Adipose tissue (tissue), 3 donors: ENCODE measurements around the gene TMEM203. TPM values are rescaled to one million over a fixed set of nuclear protein-coding genes. Genes with fewer than 3 reads are reported as not detected.
A peak's percentile ranks its signal among the peaks of the same experiment; 100 is the strongest.
"Not testable (repeated sequence)": the region's sequence is repeated elsewhere in the genome, so short reads cannot be mapped to it uniquely, and the experiment has no call there.

Source experiments
- H3K27ac ChIP-seq: one replicate; pipeline ENCODE4 v1.5.1; 2013; ENCODE audit warnings: low read depth, low read length
- WGBS, 3 donors: extraction: QIAGEN DNeasy Blood & Tissue Kit; methylation state at CpG; one replicate each; pipeline ENCODE4 v1.1.7; 2013; 5-methylcytosine and 5-hydroxymethylcytosine counted together
- polyA plus RNA-seq, 3 donors: library from polyadenylated mRNA; stranded (reverse); fragments of 200-250 nt; gene quantifications; one replicate each; pipeline ENCODE4 v1.2.3, GENCODE V29; 2013
- donor health status: healthy with polysubstance abuse.
- donor health status: Bipolar disorder and iron deficiency.
- donor health status: healthy.

Gene TMEM203
- polyA plus RNA-seq, 3 donors: 16.8 to 23.5 (median 22.8) TPM

DNA sequence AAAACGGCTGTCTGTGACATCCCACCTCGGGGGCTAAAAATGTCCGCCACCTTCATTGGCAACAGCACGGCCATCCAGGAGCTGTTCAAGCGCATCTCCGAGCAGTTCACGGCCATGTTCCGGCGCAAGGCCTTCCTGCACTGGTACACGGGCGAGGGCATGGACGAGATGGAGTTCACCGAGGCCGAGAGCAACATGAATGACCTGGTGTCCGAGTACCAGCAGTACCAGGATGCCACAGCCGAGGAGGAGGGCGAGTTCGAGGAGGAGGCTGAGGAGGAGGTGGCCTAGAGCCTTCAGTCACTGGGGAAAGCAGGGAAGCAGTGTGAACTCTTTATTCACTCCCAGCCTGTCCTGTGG, 37.8 kb upstream of the TMEM203 start:
- 66 to 94% (median 91%) methylated on average over 15 to 18 of the region's 18 CpGs for WGBS, 3 donors

DNA sequence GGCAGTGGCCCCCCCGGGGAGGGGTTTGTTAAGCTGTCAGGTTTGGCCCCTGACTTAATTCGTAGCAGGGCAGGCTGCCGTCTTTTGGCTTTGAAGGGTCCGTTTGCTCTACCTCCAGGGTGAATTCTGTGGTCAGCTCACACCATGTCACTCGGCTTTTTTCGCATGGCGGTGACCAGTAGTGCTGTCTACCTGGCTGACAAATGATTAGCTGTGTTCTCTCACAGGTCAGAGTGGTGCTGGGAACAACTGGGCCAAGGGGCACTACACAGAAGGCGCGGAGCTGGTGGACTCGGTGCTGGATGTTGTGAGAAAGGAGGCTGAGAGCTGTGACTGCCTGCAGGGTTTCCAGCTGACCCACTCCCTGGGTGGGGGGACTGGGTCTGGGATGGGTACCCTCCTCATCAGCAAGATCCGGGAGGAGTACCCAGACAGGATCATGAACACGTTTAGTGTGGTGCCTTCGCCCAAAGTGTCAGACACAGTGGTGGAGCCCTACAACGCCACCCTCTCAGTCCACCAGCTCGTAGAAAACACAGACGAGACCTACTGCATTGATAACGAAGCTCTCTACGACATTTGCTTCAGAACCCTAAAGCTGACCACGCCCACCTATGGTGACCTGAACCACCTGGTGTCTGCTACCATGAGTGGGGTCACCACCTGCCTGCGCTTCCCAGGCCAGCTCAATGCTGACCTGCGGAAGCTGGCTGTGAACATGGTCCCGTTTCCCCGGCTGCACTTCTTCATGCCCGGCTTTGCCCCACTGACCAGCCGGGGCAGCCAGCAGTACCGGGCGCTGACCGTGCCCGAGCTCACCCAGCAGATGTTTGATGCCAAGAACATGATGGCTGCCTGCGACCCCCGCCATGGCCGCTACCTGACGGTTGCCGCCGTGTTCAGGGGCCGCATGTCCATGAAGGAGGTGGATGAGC, 37.1 kb upstream of the TMEM203 start:
- peak overlapping the region; percentile 52 for H3K27ac ChIP-seq
- WGBS, 3 donors: 43 to 83% (median 73%) methylated on average over 36 of the region's 36 CpGs

More for the DNA sequence above, 37.8 kb upstream of the TMEM203 start:
- H3K27ac ChIP-seq: not testable (repeated sequence)

DNA sequence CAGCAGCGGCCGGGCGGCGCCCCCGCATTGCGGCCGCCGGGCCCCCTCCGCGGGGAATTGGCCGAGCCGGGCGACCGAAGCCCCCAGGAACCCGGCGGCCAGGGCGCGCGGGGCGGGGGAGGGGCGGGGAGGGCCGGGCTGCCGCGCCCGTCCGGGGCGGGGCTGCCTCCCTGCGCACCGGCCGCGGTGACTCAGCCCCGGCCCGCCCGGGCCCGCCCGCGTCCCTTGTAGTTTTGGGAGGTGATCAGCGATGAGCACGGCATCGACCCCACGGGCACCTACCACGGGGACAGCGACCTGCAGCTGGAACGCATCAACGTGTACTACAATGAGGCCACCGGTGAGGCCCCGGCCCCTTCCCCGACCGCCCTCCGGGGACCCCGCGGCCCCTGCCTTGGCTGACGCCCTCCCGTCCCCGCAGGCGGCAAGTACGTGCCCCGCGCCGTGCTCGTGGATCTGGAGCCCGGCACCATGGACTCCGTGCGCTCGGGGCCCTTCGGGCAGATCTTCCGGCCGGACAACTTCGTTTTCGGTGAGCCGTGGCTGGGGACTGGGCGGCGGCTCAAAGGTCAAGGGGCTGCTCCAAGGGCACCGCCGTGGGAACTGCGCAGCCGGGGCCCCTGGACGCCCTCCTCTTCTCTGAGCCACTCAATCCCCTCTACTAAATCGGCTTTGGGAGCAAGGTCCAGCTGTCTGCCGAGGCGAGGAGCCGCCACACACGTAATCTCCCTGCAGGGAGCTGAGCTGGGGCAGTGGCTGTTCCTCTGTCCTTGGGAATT, 36.2 kb upstream of the TMEM203 start:
- peak overlapping the region; percentile 52 for H3K27ac ChIP-seq
- WGBS, 3 donors: 1 to 2% (median 2%) methylated on average over 47 to 81 of the region's 83 CpGs

DNA sequence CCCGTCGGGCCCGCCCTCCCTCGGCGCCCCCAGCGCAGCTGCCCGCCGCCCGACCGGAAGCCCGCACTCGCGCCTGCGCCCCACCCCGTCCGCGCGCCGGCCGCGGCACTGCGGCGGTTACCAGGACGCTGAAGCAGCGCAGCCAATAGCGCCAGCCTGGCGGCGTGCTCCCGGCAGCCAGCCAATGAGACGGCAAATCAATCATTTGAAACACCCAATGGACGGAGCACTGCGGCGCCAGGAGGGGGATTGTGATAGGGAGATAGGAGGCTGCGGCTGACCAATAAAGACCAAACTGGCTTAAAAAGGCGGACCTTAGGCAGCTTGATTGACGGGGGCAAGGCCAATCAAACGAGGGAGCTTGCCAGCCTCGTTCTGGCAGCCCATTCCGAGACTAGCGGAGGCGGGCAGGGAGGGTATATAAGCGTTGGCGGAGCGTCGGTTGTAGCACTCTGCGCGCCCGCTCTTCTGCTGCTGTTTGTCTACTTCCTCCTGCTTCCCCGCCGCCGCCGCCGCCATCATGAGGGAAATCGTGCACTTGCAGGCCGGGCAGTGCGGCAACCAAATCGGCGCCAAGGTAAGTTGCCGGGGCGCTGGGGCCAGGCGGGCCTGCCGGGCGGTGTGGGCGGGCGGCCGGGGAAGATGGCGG, 35.5 kb upstream of the TMEM203 start, which contains the start of gene TUBB4B:
Gene TUBB4B (plus strand): TSS at position 447 of the 649 bp plus-strand sequence. CDS start 74 bp downstream, at position 521.
- WGBS, 3 donors: 0 to 1% (median 1%) methylated on average over 54 to 67 of the region's 67 CpGs
- peak within 1 kb of the TSS; percentile 52 for H3K27ac ChIP-seq

DNA sequence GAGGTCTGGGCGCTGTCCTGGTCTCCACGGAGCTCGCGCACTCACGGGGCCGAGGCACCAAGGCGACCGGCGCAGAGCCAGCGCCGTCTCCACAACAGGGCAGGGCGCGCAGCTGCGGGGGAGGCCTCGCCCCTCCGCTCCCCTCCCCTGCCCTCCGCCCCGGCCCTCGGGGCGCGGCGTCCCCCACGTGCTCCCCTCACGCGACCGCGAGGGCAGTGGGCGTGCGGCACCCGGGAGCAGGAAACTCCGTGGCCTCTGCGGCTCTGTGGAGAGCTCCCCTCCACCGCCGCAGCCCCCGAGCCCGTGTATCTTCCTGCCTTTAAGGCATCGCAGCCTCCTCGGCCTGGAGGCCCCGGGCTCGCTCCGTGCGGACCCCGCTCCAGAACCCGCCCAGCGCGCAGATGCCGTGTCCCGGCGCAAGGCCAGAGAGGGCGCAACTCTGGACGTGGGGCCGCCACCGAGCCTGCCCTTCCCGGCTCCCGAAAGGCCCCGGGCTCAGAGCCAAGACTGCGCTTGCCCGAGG, 34.9 kb upstream of the TMEM203 start:
- 0 to 1% (median 0%) methylated on average over 53 to 58 of the region's 58 CpGs for WGBS, 3 donors
- peak overlapping the region; percentile 5 for H3K27ac ChIP-seq

DNA sequence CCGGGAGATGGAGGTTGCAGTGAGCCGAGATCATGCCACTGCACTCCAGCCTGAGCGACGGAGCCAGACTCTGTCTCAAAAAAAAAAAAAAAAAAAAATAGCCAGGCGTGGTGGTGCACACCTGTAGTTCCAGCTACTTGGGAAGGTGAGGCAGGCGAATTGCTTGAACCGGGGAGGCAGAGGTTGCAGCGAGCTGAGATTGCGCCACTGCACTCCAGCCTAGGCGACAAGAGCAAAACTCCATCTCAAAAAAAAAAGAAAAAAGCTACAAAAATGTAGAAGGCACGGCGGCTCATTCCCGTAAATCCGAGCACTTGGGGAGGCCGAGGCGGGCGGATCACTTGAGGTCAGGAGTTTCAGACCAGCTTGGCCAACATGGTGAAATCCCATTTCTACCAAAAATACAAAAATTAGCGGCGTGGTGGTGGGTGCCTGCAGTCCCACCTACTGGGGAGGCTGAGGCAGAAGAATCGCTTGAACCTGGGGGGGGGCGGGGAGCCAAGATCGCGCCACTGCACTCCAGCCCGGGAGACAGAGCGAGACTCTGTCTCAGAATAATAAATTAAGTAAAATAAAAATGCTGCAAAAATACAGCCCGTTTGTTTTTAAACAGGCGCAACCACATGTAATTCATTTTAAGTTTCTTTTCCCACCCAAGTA, 34.2 kb upstream of the TMEM203 start:
- not testable (repeated sequence) for H3K27ac ChIP-seq
- 42 to 52% (median 48%) methylated on average over 23 to 27 of the region's 27 CpGs for WGBS, 3 donors

DNA sequence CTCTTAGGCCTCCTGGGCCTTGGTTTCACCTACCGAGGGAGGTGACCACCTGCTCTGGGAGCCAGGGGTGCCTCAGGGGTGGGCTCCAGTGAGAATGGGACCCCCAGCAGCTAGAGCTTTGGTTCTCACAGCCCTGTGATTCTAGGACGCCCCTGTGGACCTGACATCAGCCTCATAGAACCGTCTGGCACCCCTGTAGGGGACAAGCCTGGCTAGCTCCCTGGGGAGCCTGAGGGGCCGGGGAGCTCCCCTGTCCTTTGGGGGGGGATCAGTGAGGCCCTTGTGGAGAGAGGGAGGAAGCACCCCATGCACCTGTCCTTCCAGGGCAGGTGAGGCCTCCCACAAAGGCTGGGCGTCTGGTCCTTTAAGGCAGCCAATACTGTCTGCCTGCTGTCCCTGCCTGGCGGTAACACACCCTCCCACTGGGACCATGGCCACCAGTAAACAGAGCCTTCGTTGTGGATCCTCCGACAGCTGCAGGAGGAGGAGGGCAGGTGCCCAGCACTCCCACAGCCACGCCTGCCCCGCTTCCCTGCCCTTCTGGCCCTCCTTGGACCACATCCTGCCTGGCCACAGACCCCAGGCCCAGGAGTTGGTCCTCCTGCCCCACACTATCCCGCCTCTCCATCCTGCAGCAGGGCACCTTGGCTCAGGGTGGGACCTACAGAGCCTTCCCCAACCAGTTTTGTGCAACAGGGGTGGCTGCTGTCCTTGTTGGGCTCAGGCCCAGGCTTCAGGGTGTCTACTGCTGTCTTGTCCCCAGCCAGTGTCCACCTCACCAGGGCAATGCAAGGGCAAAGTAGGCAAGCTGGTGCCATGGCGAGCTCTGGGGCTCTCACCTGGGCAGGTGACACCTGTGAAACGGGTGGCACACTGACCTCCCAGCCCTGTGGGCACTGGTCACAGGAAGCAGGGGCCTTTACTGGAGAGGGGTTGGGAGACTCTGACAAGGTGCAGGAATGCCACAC, 32.6 kb upstream of the TMEM203 start:
- 60 to 81% (median 80%) methylated on average over 13 of the region's 13 CpGs for WGBS, 3 donors
- no peak overlapping the region for H3K27ac ChIP-seq

DNA sequence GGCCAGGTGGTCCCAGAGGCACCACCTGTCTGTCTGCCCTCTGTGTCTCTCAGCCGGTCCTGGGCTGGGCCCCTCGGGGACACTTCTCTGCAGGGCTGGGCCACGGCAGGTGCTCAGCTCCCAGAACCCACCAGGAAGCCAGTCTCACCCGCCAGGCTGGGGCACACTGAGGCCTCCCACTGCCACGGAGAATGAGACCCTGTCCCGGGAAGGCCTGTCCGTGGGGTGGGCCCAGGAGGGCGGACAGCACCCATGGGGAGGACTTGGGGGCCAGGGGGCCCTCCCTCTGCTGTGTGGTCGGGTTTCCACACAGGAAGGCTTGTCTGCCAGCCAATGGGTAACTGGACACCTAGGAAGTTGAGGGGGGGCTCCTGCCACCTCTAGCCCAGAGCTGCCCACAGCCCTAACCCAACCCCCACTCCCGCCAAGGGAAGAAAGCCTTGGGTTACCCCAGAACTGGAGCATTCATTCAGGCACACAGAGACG, 31.5 kb upstream of the TMEM203 start:
- no peak overlapping the region for H3K27ac ChIP-seq
- WGBS, 3 donors: 31 to 37% (median 37%) methylated on average over 11 of the region's 11 CpGs

DNA sequence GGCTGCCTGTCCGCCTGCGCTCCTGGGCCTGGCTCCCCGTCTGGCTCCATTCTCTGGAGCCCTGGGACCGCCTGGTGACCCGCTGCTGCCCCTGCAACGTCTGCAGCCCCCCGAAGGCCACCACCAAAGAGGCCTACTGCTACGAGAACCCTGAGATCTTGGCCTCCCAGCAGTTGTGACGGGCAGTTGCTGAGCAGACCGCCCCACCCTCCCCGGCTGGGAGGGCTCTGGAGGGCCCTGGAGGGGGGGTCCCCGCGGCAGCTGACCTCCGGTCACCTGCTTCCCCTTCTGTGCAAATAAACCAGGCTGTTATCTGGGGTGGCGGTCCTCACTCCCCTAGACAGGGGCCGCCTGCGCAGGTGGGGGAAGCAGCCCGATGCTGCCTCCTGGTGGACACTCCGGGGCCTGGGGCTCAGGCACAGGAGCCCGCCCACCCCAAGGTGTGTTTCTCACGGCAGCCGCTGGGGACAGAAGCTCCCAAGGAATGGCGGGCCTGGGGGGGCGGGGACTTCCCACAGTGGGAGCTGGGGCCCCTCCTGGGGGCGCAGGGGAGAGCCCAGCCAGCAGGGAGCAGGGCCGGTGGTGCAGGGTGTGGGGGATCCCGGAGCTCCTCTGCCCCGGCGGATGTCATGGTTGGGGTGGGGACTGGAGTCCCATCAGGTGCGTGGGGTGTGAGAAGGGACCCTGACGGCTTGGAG, 30.9 kb upstream of the TMEM203 start:
- no peak overlapping the region for H3K27ac ChIP-seq
- WGBS, 3 donors: 8 to 10% (median 9%) methylated on average over 30 to 31 of the region's 31 CpGs

DNA sequence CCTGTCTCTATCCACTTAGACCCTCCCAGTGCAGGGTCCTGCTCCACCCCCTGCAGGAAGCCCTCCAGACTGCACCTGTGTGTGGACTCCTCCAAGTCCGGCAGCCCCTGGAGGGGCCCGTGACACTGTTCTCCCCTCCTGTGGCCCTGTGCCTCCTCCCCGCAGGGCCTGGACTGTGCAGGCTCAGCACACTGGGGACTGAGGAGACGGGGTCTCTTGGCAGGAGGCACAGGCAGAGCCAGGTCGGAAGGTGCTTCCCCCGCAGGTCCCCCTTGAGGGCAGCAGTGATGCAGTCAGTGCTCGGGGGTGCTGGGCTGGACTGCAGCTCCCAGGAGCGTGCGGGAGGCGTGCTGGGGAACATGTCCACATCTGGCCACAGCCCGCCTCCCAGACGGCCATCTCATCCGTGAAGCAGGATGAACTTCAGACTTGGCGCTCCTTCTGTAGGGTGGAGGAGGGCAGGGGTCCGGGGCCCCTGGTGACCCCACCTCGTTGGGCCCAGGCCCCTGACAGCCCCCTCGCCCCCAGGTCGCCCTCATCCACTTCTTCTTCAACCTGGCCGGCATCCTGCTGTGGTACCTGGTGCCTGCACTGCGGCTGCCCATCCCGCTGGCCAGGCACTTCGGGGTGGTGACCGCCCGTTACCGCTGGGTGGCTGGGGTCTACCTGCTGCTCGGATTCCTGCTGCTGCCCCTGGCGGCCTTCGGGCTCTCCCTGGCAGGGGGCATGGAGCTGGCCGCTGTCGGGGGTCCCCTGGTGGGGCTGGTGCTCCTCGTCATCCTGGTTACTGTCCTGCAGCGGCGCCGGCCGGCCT, 30.2 kb upstream of the TMEM203 start:
- no peak overlapping the region for H3K27ac ChIP-seq
- 61 to 67% (median 66%) methylated on average over 28 to 35 of the region's 35 CpGs for WGBS, 3 donors

DNA sequence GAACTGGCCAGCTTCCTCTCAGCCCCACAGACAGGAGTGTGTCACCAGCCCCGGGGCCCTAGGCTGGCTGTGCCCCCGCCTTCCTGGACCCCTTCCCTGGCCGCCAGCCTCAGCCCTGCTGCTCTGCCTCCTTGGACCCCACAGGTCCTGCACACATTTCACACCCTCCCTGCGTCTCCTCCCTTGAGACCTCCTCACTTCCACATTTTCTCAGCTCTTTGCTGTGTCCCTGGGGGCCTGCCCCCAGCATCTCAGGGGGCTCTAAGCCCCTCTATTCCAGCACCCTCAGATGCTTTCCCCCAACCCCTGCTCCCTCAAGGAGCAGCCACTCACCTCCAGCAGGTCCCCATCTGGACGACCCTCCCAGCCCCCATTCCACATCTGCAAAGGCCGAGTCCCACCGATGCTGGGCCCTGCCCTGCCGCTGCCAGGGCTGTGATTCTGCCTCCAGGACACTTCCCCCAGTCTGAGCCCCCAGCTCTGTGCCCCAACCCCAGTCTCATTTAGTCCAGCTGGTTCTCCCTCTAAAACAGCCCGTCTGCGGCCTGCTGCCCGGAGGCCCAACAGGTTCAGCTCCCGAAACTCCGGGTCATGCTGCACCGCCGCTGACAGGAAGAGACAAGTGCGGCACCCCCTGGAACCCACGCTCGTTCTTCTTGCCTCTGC, 29.4 kb upstream of the TMEM203 start:
- 65 to 82% (median 72%) methylated on average over 17 to 18 of the region's 18 CpGs for WGBS, 3 donors

DNA sequence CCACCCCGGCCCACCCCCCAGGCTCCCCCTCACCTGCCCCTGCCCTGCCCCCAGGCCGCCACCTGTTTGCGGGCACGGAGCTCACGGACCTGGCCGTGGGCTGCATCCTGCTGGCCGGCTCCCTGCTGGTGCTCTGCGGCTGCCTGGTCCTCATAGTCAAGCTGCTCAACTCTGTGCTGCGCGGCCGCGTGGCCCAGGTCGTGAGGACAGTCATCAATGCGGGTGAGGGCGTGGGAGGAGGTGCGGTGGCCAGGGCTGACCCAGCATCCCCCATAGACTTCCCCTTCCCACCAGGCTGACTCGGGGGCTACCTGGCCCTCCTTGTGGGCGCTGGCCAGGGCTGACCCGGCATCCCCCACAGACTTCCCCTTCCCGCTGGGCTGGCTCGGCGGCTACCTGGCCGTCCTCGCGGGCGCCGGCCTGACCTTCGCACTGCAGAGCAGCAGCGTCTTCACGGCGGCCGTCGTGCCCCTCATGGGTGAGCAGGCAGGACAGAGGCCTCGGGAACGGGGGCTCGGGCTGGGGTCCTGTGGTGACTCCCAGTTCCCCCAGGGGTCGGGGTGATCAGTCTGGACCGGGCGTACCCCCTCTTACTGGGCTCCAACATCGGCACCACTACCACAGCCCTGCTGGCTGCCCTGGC, 28.7 kb upstream of the TMEM203 start:
- H3K27ac ChIP-seq: no peak overlapping the region
- 47 to 54% (median 49%) methylated on average over 32 to 40 of the region's 40 CpGs for WGBS, 3 donors

More for the DNA sequence above, 29.4 kb upstream of the TMEM203 start:
- H3K27ac ChIP-seq: no peak overlapping the region

DNA sequence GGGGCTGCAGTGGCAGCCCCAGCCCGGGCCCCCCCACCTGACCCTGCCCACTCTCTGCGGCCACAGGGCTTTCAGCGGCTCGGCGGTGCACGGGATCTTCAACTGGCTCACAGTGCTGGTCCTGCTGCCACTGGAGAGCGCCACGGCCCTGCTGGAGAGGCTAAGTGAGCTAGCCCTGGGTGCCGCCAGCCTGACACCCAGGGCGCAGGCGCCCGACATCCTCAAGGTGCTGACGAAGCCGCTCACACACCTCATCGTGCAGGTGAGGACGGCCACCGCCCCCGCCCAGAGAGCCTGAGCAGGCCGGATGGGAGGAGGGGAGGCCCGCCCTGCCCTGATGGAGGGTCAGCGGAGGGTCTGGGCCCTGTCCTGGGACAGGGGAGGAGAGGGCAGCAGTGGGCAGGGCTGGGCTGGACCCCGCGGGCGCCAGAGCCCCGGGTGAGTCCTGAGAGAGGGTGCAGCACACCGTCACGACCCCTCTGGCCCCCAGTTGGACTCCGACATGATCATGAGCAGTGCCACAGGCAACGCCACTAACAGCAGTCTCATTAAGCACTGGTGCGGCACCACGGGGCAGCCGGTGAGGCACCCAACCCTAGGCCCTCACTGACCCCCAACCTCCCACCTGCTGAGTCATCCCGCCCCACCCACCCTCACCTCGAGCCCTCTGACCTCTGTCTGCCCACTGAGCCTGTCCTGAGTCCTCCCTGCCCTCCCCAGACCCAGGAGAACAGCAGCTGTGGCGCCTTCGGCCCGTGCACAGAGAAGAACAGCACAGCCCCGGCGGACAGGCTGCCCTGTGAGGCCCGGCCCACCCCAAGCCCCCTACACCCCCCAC, 27.9 kb upstream of the TMEM203 start:
- WGBS, 3 donors: 69 to 78% (median 74%) methylated on average over 26 to 40 of the region's 40 CpGs
- H3K27ac ChIP-seq: no peak overlapping the region

DNA sequence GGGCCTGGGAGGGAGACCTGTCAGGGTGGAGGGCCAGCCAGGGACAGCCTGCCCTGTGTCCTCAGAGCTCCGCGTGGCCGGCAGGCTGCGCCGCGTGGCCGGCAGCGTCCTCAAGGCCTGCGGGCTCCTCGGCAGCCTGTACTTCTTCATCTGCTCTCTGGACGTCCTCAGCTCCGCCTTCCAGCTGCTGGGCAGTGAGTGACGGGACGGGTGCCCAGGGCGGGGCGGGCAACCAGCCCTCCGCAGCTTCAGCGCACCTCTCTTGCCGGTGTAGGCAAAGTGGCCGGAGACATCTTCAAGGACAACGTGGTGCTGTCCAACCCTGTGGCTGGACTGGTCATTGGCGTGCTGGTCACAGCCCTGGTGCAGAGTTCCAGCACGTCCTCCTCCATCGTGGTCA, 27.1 kb upstream of the TMEM203 start:
- 66 to 87% (median 75%) methylated on average over 21 to 24 of the region's 24 CpGs for WGBS, 3 donors
- H3K27ac ChIP-seq: no peak overlapping the region
